ENCODE measurements around the gene A4GALT. TPM values are rescaled to one million over a fixed set of nuclear protein-coding genes. Genes with fewer than 3 reads are reported as not detected.
A peak's percentile ranks its signal among the peaks of the same experiment; 100 is the strongest.
"Not testable (repeated sequence)": the region's sequence is repeated elsewhere in the genome, so short reads cannot be mapped to it uniquely, and the experiment has no call there.

A4GALT gene
- total RNA-seq, 1 donor from 2014 or later = 23.8 TPM

GRCh38 chr22:42745118-42745517, 24.4 kb upstream of the A4GALT start:
- H3K27me3 Mint-ChIP-seq (ENCODE audit: low read depth) = no peaks in the 10 kb centered on the region
- H3K4me3 Mint-ChIP-seq (ENCODE audit: unreplicated experiment) = no peak overlapping the region
- H3K9me3 Mint-ChIP-seq (ENCODE audit: low read depth) = no peaks in the 10 kb centered on the region
- H3K27ac Mint-ChIP-seq (ENCODE audit: unreplicated experiment) = peak overlapping the region; percentile 6
- peaks cover 25% of the 10 kb centered on the region for H3K4me1 Mint-ChIP-seq (ENCODE audit: low read depth)
- TF ChIP-seq CTCF (IDR thresholded peaks at IDR 0.05) = no peak
- H3K36me3 Mint-ChIP-seq (ENCODE audit: low read depth) = no peaks in the 10 kb centered on the region
- DNase-seq (ENCODE audit: low spot score) = no peak

GRCh38 chr22:42743501-42743991, 22.9 kb upstream of the A4GALT start:
- H3K4me3 Mint-ChIP-seq (ENCODE audit: unreplicated experiment) = no peak overlapping the region
- no peaks in the 10 kb centered on the region for H3K27me3 Mint-ChIP-seq (ENCODE audit: low read depth)
- no peaks in the 10 kb centered on the region for H3K36me3 Mint-ChIP-seq (ENCODE audit: low read depth)
- no peak for DNase-seq (ENCODE audit: low spot score)
- H3K4me1 Mint-ChIP-seq (ENCODE audit: low read depth) = peaks cover 25% of the 10 kb centered on the region
- no peaks in the 10 kb centered on the region for H3K9me3 Mint-ChIP-seq (ENCODE audit: low read depth)
- peak overlapping the region; percentile 89 for H3K27ac Mint-ChIP-seq (ENCODE audit: unreplicated experiment)
- no peak for TF ChIP-seq CTCF (IDR thresholded peaks at IDR 0.05)

- Mint-ChIP-seq H3K4me1 (ENCODE audit: low read depth) (peaks cover 19% of the 10 kb centered on the region), H3K36me3 (ENCODE audit: low read depth) (no peaks in the 10 kb centered on the region), H3K27ac (ENCODE audit: unreplicated experiment) (peak overlapping the region; percentile 89), H3K9me3 (ENCODE audit: low read depth) (no peaks in the 10 kb centered on the region), H3K27me3 (ENCODE audit: low read depth) (no peaks in the 10 kb centered on the region), H3K4me3 (ENCODE audit: unreplicated experiment) (no peak overlapping the region)
- no peak for TF ChIP-seq CTCF (IDR thresholded peaks at IDR 0.05)
- no peak for DNase-seq (ENCODE audit: low spot score)
These were observed 22.3 kb upstream of the A4GALT start for GRCh38 chr22:42742940-42743339.

GRCh38 chr22:42740320-42740719, 19.6 kb upstream of the A4GALT start:
- not testable (repeated sequence) for H3K36me3 Mint-ChIP-seq (ENCODE audit: low read depth); DNase-seq (ENCODE audit: low spot score); H3K4me3 Mint-ChIP-seq (ENCODE audit: unreplicated experiment); H3K27me3 Mint-ChIP-seq (ENCODE audit: low read depth); H3K27ac Mint-ChIP-seq (ENCODE audit: unreplicated experiment); H3K9me3 Mint-ChIP-seq (ENCODE audit: low read depth)
- peaks cover 14% of the 10 kb centered on the region for H3K4me1 Mint-ChIP-seq (ENCODE audit: low read depth)

GRCh38 chr22:42734406-42734805, 13.7 kb upstream of the A4GALT start:
- Mint-ChIP-seq H3K9me3 (ENCODE audit: low read depth) (no peaks in the 10 kb centered on the region), H3K4me3 (ENCODE audit: unreplicated experiment) (no peak overlapping the region), H3K27me3 (ENCODE audit: low read depth) (peaks cover 2% of the 10 kb centered on the region), H3K27ac (ENCODE audit: unreplicated experiment) (no peak overlapping the region), H3K36me3 (ENCODE audit: low read depth) (no peaks in the 10 kb centered on the region), H3K4me1 (ENCODE audit: low read depth) (no peaks in the 10 kb centered on the region)
- DNase-seq (ENCODE audit: low spot score) = no peak
- TF ChIP-seq CTCF (IDR thresholded peaks at IDR 0.05) = no peak

- not testable (repeated sequence) for H3K9me3 Mint-ChIP-seq (ENCODE audit: low read depth); H3K4me3 Mint-ChIP-seq (ENCODE audit: unreplicated experiment); H3K36me3 Mint-ChIP-seq (ENCODE audit: low read depth); H3K4me1 Mint-ChIP-seq (ENCODE audit: low read depth); H3K27me3 Mint-ChIP-seq (ENCODE audit: low read depth); DNase-seq (ENCODE audit: low spot score); H3K27ac Mint-ChIP-seq (ENCODE audit: unreplicated experiment)
These were observed 12.7 kb upstream of the A4GALT start for GRCh38 chr22:42733394-42733793.
